ENCODE measurements around the gene CDCA7L.
"Not testable (repeated sequence)": the region's sequence is repeated elsewhere in the genome, so short reads cannot be mapped to it uniquely, and the experiment has no call there.

The CDCA7L gene

GRCh38 chr7:21942955-21943354, 2.7 kb downstream of the CDCA7L start:
- no peak for DNase-seq

- peak; percentile 16 for DNase-seq
Measured at GRCh38 chr7:21941611-21942141, 4.0 kb downstream of the CDCA7L start.

GRCh38 chr7:21939858-21940372, 5.8 kb downstream of the CDCA7L start:
- DNase-seq = no peak

GRCh38 chr7:21939136-21939857, 6.4 kb downstream of the CDCA7L start:
- DNase-seq = no peak

GRCh38 chr7:21938463-21938862, 7.2 kb downstream of the CDCA7L start:
- no peak for DNase-seq

- DNase-seq = no peak
Measured at GRCh38 chr7:21934808-21935207, 10.9 kb downstream of the CDCA7L start.

- DNase-seq = not testable (repeated sequence)
Measured at GRCh38 chr7:21933293-21933692, 12.4 kb downstream of the CDCA7L start.

GRCh38 chr7:21927693-21928092, 18.0 kb downstream of the CDCA7L start:
- DNase-seq = no peak

GRCh38 chr7:21926448-21926847, 19.3 kb downstream of the CDCA7L start:
- no peak for DNase-seq

- DNase-seq = peak; percentile 31
Measured at GRCh38 chr7:21923658-21924057, 22.0 kb downstream of the CDCA7L start.

- DNase-seq = no peak
Measured at GRCh38 chr7:21922605-21923004, 23.1 kb downstream of the CDCA7L start.

GRCh38 chr7:21920936-21921335, 24.8 kb downstream of the CDCA7L start:
- no peak for DNase-seq

- no peak for DNase-seq
Measured at GRCh38 chr7:21918216-21918615, 27.5 kb downstream of the CDCA7L start.

GRCh38 chr7:21916629-21917028, 29.1 kb downstream of the CDCA7L start:
- no peak for DNase-seq

- no peak for DNase-seq
Measured at GRCh38 chr7:21916176-21916575, 29.5 kb downstream of the CDCA7L start.

- no peak for DNase-seq
Measured at GRCh38 chr7:21915140-21915539, 30.6 kb downstream of the CDCA7L start.

- DNase-seq = peak; percentile 8
Measured at GRCh38 chr7:21914671-21915070, 31.0 kb downstream of the CDCA7L start.

GRCh38 chr7:21912931-21913780, 32.5 kb downstream of the CDCA7L start:
- no peak for DNase-seq

- no peak for DNase-seq
Measured at GRCh38 chr7:21912305-21912704, 33.4 kb downstream of the CDCA7L start.

GRCh38 chr7:21911341-21911875, 34.3 kb downstream of the CDCA7L start:
- DNase-seq = no peak

- no peak for DNase-seq
Measured at GRCh38 chr7:21910253-21910652, 35.4 kb downstream of the CDCA7L start.

- no peak for DNase-seq
Measured at GRCh38 chr7:21908746-21909145, 37.0 kb downstream of the CDCA7L start.

GRCh38 chr7:21903020-21903786, 42.5 kb downstream of the CDCA7L start:
- no peak for DNase-seq

Measured in NCI-H526 treated with DMSO at 0.1 percent for 48 hours (cell line).